ENCODE measurements around the gene FGF18.

Gene FGF18

GRCh38 chr5:171416160-171417049 lies 3.0 kb upstream of the FGF18 start:
- Histone ChIP-seq H3K36me3 (ENCODE audit: low read length) (peaks cover 4% of the 10 kb centered on the region; the same call in 1 of the 2 replicates), H3K9me2 (replicated peaks; ENCODE audit: insufficient read depth, low read length) (no peaks in the 10 kb centered on the region), H2AFZ (ENCODE audit: low read depth, low read length, severe bottlenecking) (no peak overlapping the region), H4K20me1 (ENCODE audit: low read depth, low read length) (peaks cover 15% of the 10 kb centered on the region; the same call in 1 of the 2 replicates), H3K9ac (ENCODE audit: low read length) (no peak overlapping the region), H3K27ac (ENCODE audit: low read depth, low read length) (no peak overlapping the region), H3F3A (ENCODE audit: insufficient read depth) (peaks cover 64% of the 10 kb centered on the region), H3K79me2 (ENCODE audit: insufficient read depth, low read length) (no peaks in the 10 kb centered on the region), H3K27me3 (ENCODE audit: low read length) (no peaks in the 10 kb centered on the region), H3K4me3 (ENCODE audit: insufficient read depth, low read length, poor library complexity, severe bottlenecking) (no peak overlapping the region), H3K4me2 (ENCODE audit: low read depth, low read length, poor library complexity, severe bottlenecking) (no peak overlapping the region), H3K9me3 (ENCODE audit: insufficient read depth, low read length) (no peaks in the 10 kb centered on the region)
- TF ChIP-seq EZH2phosphoT487 (conservative IDR thresholded peaks at IDR 0.05; ENCODE audit: low read length), result no peak
- TF ChIP-seq CTCF (IDR thresholded peaks at IDR 0.05; ENCODE audit: insufficient read depth, low read length, poor library complexity, severe bottlenecking), result no peak

GRCh38 chr5:171418316-171418981 lies 998 bp upstream of the FGF18 start:
- TF ChIP-seq EZH2phosphoT487 (conservative IDR thresholded peaks at IDR 0.05; ENCODE audit: low read length), result no peak
- TF ChIP-seq CTCF (IDR thresholded peaks at IDR 0.05; ENCODE audit: insufficient read depth, low read length, poor library complexity, severe bottlenecking), result peak; percentile 80
- peak overlapping the region; percentile 27; the same call in 1 of the 2 replicates for H3K9ac ChIP-seq (ENCODE audit: low read length)
- H3K4me3 ChIP-seq (ENCODE audit: insufficient read depth, low read length, poor library complexity, severe bottlenecking), result peak overlapping the region; percentile 44
- no peak overlapping the region for H3K27ac ChIP-seq (ENCODE audit: low read depth, low read length)
- H3K79me2 ChIP-seq (ENCODE audit: insufficient read depth, low read length), result no peaks in the 10 kb centered on the region
- H3K27me3 ChIP-seq (ENCODE audit: low read length), result no peaks in the 10 kb centered on the region
- H2AFZ ChIP-seq (ENCODE audit: low read depth, low read length, severe bottlenecking), result no peak overlapping the region
- no peaks in the 10 kb centered on the region for H4K20me1 ChIP-seq (ENCODE audit: low read depth, low read length)
- H3F3A ChIP-seq (ENCODE audit: insufficient read depth), result peaks cover 44% of the 10 kb centered on the region
- no peaks in the 10 kb centered on the region for H3K9me3 ChIP-seq (ENCODE audit: insufficient read depth, low read length)
- peak overlapping the region; percentile 68 for H3K4me2 ChIP-seq (ENCODE audit: low read depth, low read length, poor library complexity, severe bottlenecking)
- H3K9me2 ChIP-seq (replicated peaks; ENCODE audit: insufficient read depth, low read length), result no peaks in the 10 kb centered on the region
- no peaks in the 10 kb centered on the region for H3K36me3 ChIP-seq (ENCODE audit: low read length)

GRCh38 chr5:171419688-171420430 lies 412 bp downstream of the FGF18 start:
- Histone ChIP-seq H4K20me1 (ENCODE audit: low read depth, low read length) (no peaks in the 10 kb centered on the region), H3K9me3 (ENCODE audit: insufficient read depth, low read length) (no peaks in the 10 kb centered on the region), H3K9me2 (replicated peaks; ENCODE audit: insufficient read depth, low read length) (no peaks in the 10 kb centered on the region), H3K79me2 (ENCODE audit: insufficient read depth, low read length) (no peaks in the 10 kb centered on the region), H3K27me3 (ENCODE audit: low read length) (no peaks in the 10 kb centered on the region), H2AFZ (ENCODE audit: low read depth, low read length, severe bottlenecking) (no peak overlapping the region), H3K9ac (ENCODE audit: low read length) (peak overlapping the region; percentile 27; the same call in 1 of the 2 replicates), H3K27ac (ENCODE audit: low read depth, low read length) (no peak overlapping the region), H3K4me2 (ENCODE audit: low read depth, low read length, poor library complexity, severe bottlenecking) (peak overlapping the region; percentile 68), H3K4me3 (ENCODE audit: insufficient read depth, low read length, poor library complexity, severe bottlenecking) (peak overlapping the region; percentile 44), H3F3A (ENCODE audit: insufficient read depth) (peaks cover 31% of the 10 kb centered on the region), H3K36me3 (ENCODE audit: low read length) (no peaks in the 10 kb centered on the region)
- TF ChIP-seq EZH2phosphoT487 (conservative IDR thresholded peaks at IDR 0.05; ENCODE audit: low read length), result no peak
- no peak for TF ChIP-seq CTCF (IDR thresholded peaks at IDR 0.05; ENCODE audit: insufficient read depth, low read length, poor library complexity, severe bottlenecking)

Data from SU-DHL-6 (cell line).